Testis (tissue), 3 donors: Measurements from ENCODE around the gene SDK1. TPM values are rescaled to one million over a fixed set of nuclear protein-coding genes. Genes with fewer than 3 reads are reported as not detected.

ENCODE experiments used
- DNase-seq: peaks from one replicate; pipeline ENCODE4 v3.0.0-alpha.2; 2019
- H3K27ac ChIP-seq, 2 donors: fragments of 200-600 bp; sonication (generic); one replicate each; pipeline ENCODE4 v1.5.1; 2019
- H3K27me3 ChIP-seq: fragments of 200-600 bp; sonication (generic); one replicate; pipeline ENCODE4 v1.5.1; 2019
- H3K36me3 ChIP-seq: fragments of 200-600 bp; sonication (generic); one replicate; pipeline ENCODE4 v1.5.1; 2017; ENCODE audit warnings: low read depth; ENCODE audit errors: missing control alignments
- H3K4me1 ChIP-seq: fragments of 200-600 bp; sonication (generic); one replicate; pipeline ENCODE4 v1.5.1; 2019
- H3K4me3 ChIP-seq, 2 donors: fragments of 200-600 bp; sonication (generic); one replicate each; pipeline ENCODE4 v1.5.1; 2017 to 2019
- H3K9me3 ChIP-seq: fragments of 200-600 bp; sonication (generic); one replicate; pipeline ENCODE4 v1.5.1; 2017
- POLR2A ChIP-seq: fragments of 450-650 bp; IDR thresholded peaks from one replicate; pipeline ENCODE4 v1.6.1; 2017; ENCODE audit warnings: antibody characterized with exemption, mild to moderate bottlenecking, moderate library complexity
- WGBS, 2 donors: methylation state at CpG; one replicate each; pipeline ENCODE4 v1.1.5; 2018; 5-methylcytosine and 5-hydroxymethylcytosine counted together
- intact Hi-C: fragments of 100-400 bp; cut with DNase I; formaldehyde crosslinking; loops from one replicate; pipeline ENCODE4 v1.15.1; 2023; ENCODE audit warnings: low total_unique reads
- polyA plus RNA-seq: library from polyadenylated mRNA; stranded (reverse); fragments of 350-450 nt; fragmentation: Illumina TruSeq; extraction: RNeasy Lipid Tissue Mini Kit (QIAGEN cat#74804); gene quantifications from one replicate; pipeline ENCODE4 v1.2.3, GENCODE V29; 2014; ENCODE audit warnings: low read depth, low replicate concordance; ENCODE audit not compliant: insufficient read depth
- total RNA-seq, 2 donors: library from RNA; depleted of rRNA; stranded (reverse); fragments of >200 nt; gene quantifications; one replicate each; pipeline ENCODE4 v1.2.3, GENCODE V29; 2016
- TF ChIP-seq, protein P1 (sequence below), 3 experiments: fragments of 450-650 bp in 2 of 3; fragments of 200-600 bp in 1 of 3; sonication (generic) in 1 of 3; IDR thresholded peaks; one replicate each; pipeline ENCODE4 v1.5.1; 2016 to 2019; ENCODE audit warnings: antibody characterized with exemption in 3 of 3, mild to moderate bottlenecking in 2 of 3, moderate library complexity in 1 of 3

Gene SDK1
- total and polyA plus RNA-seq, 3 donors from 2014 or later = 20.0 to 36.2 (median 24.9) TPM

DNA sequence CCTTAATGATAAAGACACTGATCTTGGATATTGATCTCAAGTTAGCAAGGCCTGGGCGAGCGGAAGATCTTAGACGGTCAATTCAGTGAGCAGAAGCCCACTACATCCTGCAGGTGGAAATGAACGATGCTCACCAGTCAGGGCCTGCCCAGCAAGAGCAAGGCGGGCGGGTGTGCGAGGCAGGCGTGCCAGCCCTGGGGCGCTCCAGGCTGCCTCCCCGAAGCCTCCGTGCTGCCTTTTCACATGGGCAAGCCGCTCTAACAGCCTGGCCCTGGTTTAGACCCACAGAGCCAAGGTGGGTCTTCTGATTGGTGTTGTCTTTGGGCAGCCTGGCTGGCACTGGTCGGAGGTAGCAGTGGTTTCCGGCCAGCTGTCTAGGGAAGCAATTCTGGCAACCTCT is 906.0 kb downstream of the SDK1 start:
- Histone ChIP-seq H3K36me3 (no peaks in the 10 kb centered on the region), H3K4me3 (no peak overlapping the region), H3K27me3 (no peaks in the 10 kb centered on the region), H3K27ac (no peak overlapping the region), H3K4me1 (no peaks in the 10 kb centered on the region), H3K9me3 (no peaks in the 10 kb centered on the region)
- no peak for DNase-seq
- WGBS, 2 donors = 98 to 99% methylated on average over 11 to 14 of the region's 14 CpGs
- TF ChIP-seq, protein P1, sequence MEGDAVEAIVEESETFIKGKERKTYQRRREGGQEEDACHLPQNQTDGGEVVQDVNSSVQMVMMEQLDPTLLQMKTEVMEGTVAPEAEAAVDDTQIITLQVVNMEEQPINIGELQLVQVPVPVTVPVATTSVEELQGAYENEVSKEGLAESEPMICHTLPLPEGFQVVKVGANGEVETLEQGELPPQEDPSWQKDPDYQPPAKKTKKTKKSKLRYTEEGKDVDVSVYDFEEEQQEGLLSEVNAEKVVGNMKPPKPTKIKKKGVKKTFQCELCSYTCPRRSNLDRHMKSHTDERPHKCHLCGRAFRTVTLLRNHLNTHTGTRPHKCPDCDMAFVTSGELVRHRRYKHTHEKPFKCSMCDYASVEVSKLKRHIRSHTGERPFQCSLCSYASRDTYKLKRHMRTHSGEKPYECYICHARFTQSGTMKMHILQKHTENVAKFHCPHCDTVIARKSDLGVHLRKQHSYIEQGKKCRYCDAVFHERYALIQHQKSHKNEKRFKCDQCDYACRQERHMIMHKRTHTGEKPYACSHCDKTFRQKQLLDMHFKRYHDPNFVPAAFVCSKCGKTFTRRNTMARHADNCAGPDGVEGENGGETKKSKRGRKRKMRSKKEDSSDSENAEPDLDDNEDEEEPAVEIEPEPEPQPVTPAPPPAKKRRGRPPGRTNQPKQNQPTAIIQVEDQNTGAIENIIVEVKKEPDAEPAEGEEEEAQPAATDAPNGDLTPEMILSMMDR (IDR thresholded peaks at IDR 0.05) = no peak
- TF ChIP-seq POLR2A = no peak
- intact Hi-C loops = no loop called here

DNA sequence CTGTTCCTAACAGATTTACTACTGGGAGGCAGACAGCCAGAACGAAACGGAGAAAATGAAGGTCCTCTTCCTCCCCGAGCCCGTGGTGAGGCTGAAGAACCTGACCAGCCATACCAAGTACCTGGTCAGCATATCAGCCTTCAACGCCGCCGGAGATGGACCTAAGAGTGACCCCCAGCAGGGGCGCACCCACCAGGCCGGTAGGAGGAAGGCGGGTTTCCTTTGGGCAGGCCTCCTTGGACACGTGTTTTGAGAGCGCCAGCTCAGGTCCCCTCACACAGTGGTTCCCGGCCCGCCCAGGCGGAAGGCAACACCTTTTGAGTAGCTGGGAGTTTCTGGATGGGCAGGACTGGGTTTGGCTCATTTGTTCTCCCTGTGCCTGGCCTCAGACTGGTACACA is 907.0 kb downstream of the SDK1 start:
- H3K27me3 ChIP-seq = no peaks in the 10 kb centered on the region
- no peak overlapping the region for H3K27ac ChIP-seq
- DNase-seq = no peak
- no peaks in the 10 kb centered on the region for H3K36me3 ChIP-seq
- intact Hi-C loops = no loop called here
- no peaks in the 10 kb centered on the region for H3K9me3 ChIP-seq
- TF ChIP-seq, protein P1 (IDR thresholded peaks at IDR 0.05) = no peak
- TF ChIP-seq POLR2A = no peak
- no peak overlapping the region for H3K4me3 ChIP-seq
- 95% methylated on average over 4 to 15 of the region's 15 CpGs for WGBS, 2 donors
- no peaks in the 10 kb centered on the region for H3K4me1 ChIP-seq

DNA sequence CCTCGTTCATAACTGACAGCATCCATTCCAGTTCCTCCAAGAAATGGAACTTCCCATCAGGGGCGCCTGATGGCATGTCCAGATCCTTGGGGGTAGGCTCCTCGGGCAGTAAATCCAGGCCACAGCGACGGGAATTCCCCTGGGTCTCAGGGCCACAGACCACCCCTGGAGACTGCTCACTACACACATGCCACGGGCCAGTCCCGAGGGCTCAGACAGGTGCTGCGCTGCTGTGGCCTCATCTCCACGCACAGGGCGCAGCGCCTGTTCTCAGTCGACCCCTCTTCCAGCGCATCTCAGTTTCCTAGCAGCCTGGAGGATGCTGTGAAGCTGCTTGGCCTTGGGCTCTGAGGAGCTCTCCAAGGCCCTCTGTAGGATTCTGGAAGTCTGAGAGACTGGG is 907.5 kb downstream of the SDK1 start:
- DNase-seq = no peak
- no peak for TF ChIP-seq POLR2A
- TF ChIP-seq, protein P1 (IDR thresholded peaks at IDR 0.05) = no peak
- no peaks in the 10 kb centered on the region for H3K4me1 ChIP-seq
- intact Hi-C loops = no loop called here
- H3K27ac ChIP-seq = no peak overlapping the region
- no peaks in the 10 kb centered on the region for H3K36me3 ChIP-seq
- no peak overlapping the region for H3K4me3 ChIP-seq
- H3K27me3 ChIP-seq = no peaks in the 10 kb centered on the region
- H3K9me3 ChIP-seq = no peaks in the 10 kb centered on the region
- WGBS, 2 donors = 89 to 93% methylated on average over 7 to 13 of the region's 13 CpGs

DNA sequence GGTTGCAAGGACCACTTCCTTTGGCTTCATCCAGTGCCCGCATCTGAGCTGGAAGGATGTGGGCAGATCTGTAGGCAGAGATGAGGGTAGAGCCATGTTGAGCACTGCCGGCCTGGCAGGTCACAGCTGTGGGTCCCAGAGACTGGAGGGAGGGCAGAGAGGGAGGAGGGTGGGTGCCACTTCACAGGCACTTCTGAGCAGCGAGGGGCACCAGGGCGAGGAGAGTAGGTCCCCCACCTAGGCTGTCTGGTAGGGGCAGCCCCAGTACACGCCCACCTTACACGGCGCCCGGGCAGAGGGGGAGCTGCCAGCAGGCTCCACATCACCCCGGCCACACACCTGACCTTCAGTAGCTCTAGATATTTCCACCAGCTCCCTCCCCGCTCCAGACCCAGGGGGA is 908.1 kb downstream of the SDK1 start:
- Histone ChIP-seq H3K27me3 (no peaks in the 10 kb centered on the region), H3K4me3 (no peak overlapping the region), H3K4me1 (no peaks in the 10 kb centered on the region), H3K27ac (no peak overlapping the region), H3K9me3 (no peaks in the 10 kb centered on the region), H3K36me3 (no peaks in the 10 kb centered on the region)
- no peak for TF ChIP-seq POLR2A
- TF ChIP-seq, protein P1 (IDR thresholded peaks at IDR 0.05) = no peak
- DNase-seq = no peak
- intact Hi-C loops = no loop called here
- 84 to 94% methylated on average over 9 to 10 of the region's 10 CpGs for WGBS, 2 donors

DNA sequence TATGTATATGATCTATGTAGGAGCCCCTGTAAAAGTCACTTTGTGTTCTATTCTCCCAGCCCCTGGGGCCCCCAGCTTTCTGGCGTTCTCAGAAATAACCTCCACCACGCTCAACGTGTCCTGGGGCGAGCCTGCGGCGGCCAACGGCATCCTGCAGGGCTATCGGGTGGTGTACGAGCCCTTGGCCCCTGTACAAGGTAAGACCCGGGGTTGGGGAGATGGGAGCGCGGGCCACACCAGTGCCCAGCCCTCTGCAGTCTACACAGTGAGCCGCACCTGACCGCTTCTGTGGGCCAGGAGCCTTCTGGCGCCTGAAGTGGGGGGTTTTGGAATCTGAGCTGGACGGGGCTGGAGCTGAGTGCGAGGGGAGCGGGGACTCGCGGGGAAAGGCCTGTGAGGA is 908.9 kb downstream of the SDK1 start:
- WGBS, 2 donors = 89 to 96% methylated on average over 9 to 20 of the region's 20 CpGs
- H3K27me3 ChIP-seq = no peaks in the 10 kb centered on the region
- TF ChIP-seq, protein P1 (IDR thresholded peaks at IDR 0.05) = no peak
- H3K4me3 ChIP-seq = no peak overlapping the region
- intact Hi-C loops = no loop called here
- no peak for DNase-seq
- no peaks in the 10 kb centered on the region for H3K4me1 ChIP-seq
- no peaks in the 10 kb centered on the region for H3K9me3 ChIP-seq
- H3K36me3 ChIP-seq = no peaks in the 10 kb centered on the region
- H3K27ac ChIP-seq = no peak overlapping the region
